GM19239 (cell line): ENCODE measurements around the gene GHITM.
"Not testable (repeated sequence)": the region's sequence is repeated elsewhere in the genome, so short reads cannot be mapped to it uniquely, and the experiment has no call there.

Experiments used
- DNase-seq: peaks from one replicate; pipeline ENCODE4 v3.0.0; 2011; ENCODE audit warnings: low spot score; ENCODE audit not compliant: insufficient read length
- FAIRE-seq: peaks from 2 replicates; lab custom pipeline; 2011; peaks lifted over from hg19 to GRCh38; lab: Jason Lieb, UNC

GHITM gene

GRCh38 chr10:84139126-84140035, at the start of gene GHITM:
GHITM (plus strand) TSS chr10:84139509; CDS start chr10:84141501, 1,992 bp downstream.
- peak; percentile 75 for DNase-seq
- peak; percentile 100 for FAIRE-seq

- DNase-seq (no peak), FAIRE-seq (no peak)
Measured at GRCh38 chr10:84095811-84096497, 43.4 kb upstream of the GHITM start.

GRCh38 chr10:84097787-84098353, 41.4 kb upstream of the GHITM start:
- DNase-seq (no peak), FAIRE-seq (no peak)

- no peak for FAIRE-seq
- no peak for DNase-seq
Measured at GRCh38 chr10:84098667-84099066, 40.6 kb upstream of the GHITM start.

GRCh38 chr10:84101042-84101441, 38.3 kb upstream of the GHITM start:
- FAIRE-seq (no peak), DNase-seq (no peak)

GRCh38 chr10:84108797-84109196, 30.5 kb upstream of the GHITM start:
- no peak for DNase-seq
- no peak for FAIRE-seq

- not testable (repeated sequence) for DNase-seq, FAIRE-seq
Measured at GRCh38 chr10:84109772-84110171, 29.5 kb upstream of the GHITM start.

- not testable (repeated sequence) for FAIRE-seq, DNase-seq
Measured at GRCh38 chr10:84113468-84113867, 25.8 kb upstream of the GHITM start.

GRCh38 chr10:84114088-84114667, 25.1 kb upstream of the GHITM start:
- FAIRE-seq (no peak), DNase-seq (no peak)

- not testable (repeated sequence) for FAIRE-seq, DNase-seq
Measured at GRCh38 chr10:84117204-84117603, 22.1 kb upstream of the GHITM start.

- no peak for FAIRE-seq
Measured at GRCh38 chr10:84117686-84118394, 21.5 kb upstream of the GHITM start.

GRCh38 chr10:84118395-84119006, 20.8 kb upstream of the GHITM start:
- no peak for DNase-seq
- no peak for FAIRE-seq

More at GRCh38 chr10:84117686-84118394, 21.5 kb upstream of the GHITM start:
- DNase-seq: no peak

- no peak for DNase-seq
Measured at GRCh38 chr10:84123362-84123761, 15.9 kb upstream of the GHITM start.

GRCh38 chr10:84125910-84126784, 13.2 kb upstream of the GHITM start:
- FAIRE-seq, DNase-seq: not testable (repeated sequence)

More at GRCh38 chr10:84123362-84123761, 15.9 kb upstream of the GHITM start:
- FAIRE-seq: no peak

- FAIRE-seq: no peak
- no peak for DNase-seq
Measured at GRCh38 chr10:84126785-84127167, 12.5 kb upstream of the GHITM start.

- FAIRE-seq (no peak), DNase-seq (no peak)
Measured at GRCh38 chr10:84135836-84136235, 3.5 kb upstream of the GHITM start.

- peak; percentile 42 for FAIRE-seq
- no peak for DNase-seq
Measured at GRCh38 chr10:84137811-84138210, 1.5 kb upstream of the GHITM start.

GRCh38 chr10:84138478-84139125, 707 bp upstream of the GHITM start:
- DNase-seq (no peak), FAIRE-seq (no peak)
